Measurements from ENCODE around the gene CIRBP. TPM values are rescaled to one million over a fixed set of nuclear protein-coding genes. Genes with fewer than 3 reads are reported as not detected.

Gene CIRBP
- total and polyA plus RNA-seq, 2 of the 13 experiments (the other 11 are each of a cell fraction or from before 2014, with no cell fraction given): 133 to 140 TPM

- no peak for TF ChIP-seq CERS6 (CRISPR knock-in tag; IDR thresholded peaks at IDR 0.05)
- no peak for TF ChIP-seq ZNF230 (CRISPR knock-in tag; IDR thresholded peaks at IDR 0.05)
- peak; percentile 81 for TF ChIP-seq ZNF143 (CRISPR knock-in tag; IDR thresholded peaks at IDR 0.05)
- no peak for TF ChIP-seq ZNF660 (CRISPR knock-in tag; IDR thresholded peaks at IDR 0.05; ENCODE audit: borderline replicate concordance, low read depth)
- no peak for TF ChIP-seq ZNF484 (CRISPR knock-in tag; IDR thresholded peaks at IDR 0.05; ENCODE audit: borderline replicate concordance, low read depth)
- no peak for TF ChIP-seq ZSCAN9 (CRISPR knock-in tag; IDR thresholded peaks at IDR 0.05; ENCODE audit: borderline replicate concordance)
- no peak for TF ChIP-seq ATF1 (CRISPR knock-in tag; IDR thresholded peaks at IDR 0.05)
- TF ChIP-seq MED1 (CRISPR knock-in tag; IDR thresholded peaks at IDR 0.05): peak; percentile 56; the same call in 1 of the 2 replicates
- no peak for TF ChIP-seq ZNF234 (CRISPR knock-in tag; conservative IDR thresholded peaks at IDR 0.05)
- no peak for TF ChIP-seq DZIP1 (CRISPR knock-in tag; IDR thresholded peaks at IDR 0.05)
- no peak; the same call in 1 of the 2 replicates for TF ChIP-seq NRL (CRISPR knock-in tag; IDR thresholded peaks at IDR 0.05; ENCODE audit: borderline replicate concordance)
- no peak for TF ChIP-seq ZMYM3 (CRISPR knock-in tag; IDR thresholded peaks at IDR 0.05)
- TF ChIP-seq NFIB (CRISPR knock-in tag; IDR thresholded peaks at IDR 0.05; ENCODE audit: borderline replicate concordance): no peak
- TF ChIP-seq ZNF839 (CRISPR knock-in tag; IDR thresholded peaks at IDR 0.05; ENCODE audit: borderline replicate concordance): no peak
- TF ChIP-seq, protein P1, sequence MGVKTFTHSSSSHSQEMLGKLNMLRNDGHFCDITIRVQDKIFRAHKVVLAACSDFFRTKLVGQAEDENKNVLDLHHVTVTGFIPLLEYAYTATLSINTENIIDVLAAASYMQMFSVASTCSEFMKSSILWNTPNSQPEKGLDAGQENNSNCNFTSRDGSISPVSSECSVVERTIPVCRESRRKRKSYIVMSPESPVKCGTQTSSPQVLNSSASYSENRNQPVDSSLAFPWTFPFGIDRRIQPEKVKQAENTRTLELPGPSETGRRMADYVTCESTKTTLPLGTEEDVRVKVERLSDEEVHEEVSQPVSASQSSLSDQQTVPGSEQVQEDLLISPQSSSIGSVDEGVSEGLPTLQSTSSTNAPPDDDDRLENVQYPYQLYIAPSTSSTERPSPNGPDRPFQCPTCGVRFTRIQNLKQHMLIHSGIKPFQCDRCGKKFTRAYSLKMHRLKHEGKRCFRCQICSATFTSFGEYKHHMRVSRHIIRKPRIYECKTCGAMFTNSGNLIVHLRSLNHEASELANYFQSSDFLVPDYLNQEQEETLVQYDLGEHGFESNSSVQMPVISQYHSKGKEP (CRISPR knock-in tag; IDR thresholded peaks at IDR 0.05): no peak
- no peak for TF ChIP-seq HNRNPUL1 (IDR thresholded peaks at IDR 0.05; ENCODE audit: low read depth, low read length)
- no peak for TF ChIP-seq SNAPC5 (CRISPR knock-in tag; IDR thresholded peaks at IDR 0.05; ENCODE audit: borderline replicate concordance)
- TF ChIP-seq NR2C2 (CRISPR knock-in tag; IDR thresholded peaks at IDR 0.05; ENCODE audit: borderline replicate concordance): peak; percentile 46
- no peak for TF ChIP-seq PITX1 (CRISPR knock-in tag; IDR thresholded peaks at IDR 0.05)
- TF ChIP-seq, protein P2, sequence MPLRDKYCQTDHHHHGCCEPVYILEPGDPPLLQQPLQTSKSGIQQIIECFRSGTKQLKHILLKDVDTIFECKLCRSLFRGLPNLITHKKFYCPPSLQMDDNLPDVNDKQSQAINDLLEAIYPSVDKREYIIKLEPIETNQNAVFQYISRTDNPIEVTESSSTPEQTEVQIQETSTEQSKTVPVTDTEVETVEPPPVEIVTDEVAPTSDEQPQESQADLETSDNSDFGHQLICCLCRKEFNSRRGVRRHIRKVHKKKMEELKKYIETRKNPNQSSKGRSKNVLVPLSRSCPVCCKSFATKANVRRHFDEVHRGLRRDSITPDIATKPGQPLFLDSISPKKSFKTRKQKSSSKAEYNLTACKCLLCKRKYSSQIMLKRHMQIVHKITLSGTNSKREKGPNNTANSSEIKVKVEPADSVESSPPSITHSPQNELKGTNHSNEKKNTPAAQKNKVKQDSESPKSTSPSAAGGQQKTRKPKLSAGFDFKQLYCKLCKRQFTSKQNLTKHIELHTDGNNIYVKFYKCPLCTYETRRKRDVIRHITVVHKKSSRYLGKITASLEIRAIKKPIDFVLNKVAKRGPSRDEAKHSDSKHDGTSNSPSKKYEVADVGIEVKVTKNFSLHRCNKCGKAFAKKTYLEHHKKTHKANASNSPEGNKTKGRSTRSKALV (CRISPR knock-in tag; IDR thresholded peaks at IDR 0.05): no peak
- TF ChIP-seq TEAD3 (CRISPR knock-in tag; optimal IDR thresholded peaks at IDR 0.05; ENCODE audit: borderline replicate concordance): no peak
- TF ChIP-seq SYNCRIP (IDR thresholded peaks at IDR 0.05; ENCODE audit: insufficient read depth, low read depth, low read length): no peak
These were observed 15.3 kb downstream of the CIRBP start (continued) for GRCh38 chr19:1284293-1284978.

Measured in HepG2 (cell line).